CD4-positive, alpha-beta T cell treated with Interferon alpha-2 for 1 hour (primary cell): Measurements from ENCODE around the gene VCL.
"Not testable (repeated sequence)": the region's sequence is repeated elsewhere in the genome, so short reads cannot be mapped to it uniquely, and the experiment has no call there.

Source experiments
- DNase-seq, 2 donors: peaks; one replicate each; pipeline ENCODE4 v3.0.0-alpha.2; 2020 to 2022

VCL gene

DNA sequence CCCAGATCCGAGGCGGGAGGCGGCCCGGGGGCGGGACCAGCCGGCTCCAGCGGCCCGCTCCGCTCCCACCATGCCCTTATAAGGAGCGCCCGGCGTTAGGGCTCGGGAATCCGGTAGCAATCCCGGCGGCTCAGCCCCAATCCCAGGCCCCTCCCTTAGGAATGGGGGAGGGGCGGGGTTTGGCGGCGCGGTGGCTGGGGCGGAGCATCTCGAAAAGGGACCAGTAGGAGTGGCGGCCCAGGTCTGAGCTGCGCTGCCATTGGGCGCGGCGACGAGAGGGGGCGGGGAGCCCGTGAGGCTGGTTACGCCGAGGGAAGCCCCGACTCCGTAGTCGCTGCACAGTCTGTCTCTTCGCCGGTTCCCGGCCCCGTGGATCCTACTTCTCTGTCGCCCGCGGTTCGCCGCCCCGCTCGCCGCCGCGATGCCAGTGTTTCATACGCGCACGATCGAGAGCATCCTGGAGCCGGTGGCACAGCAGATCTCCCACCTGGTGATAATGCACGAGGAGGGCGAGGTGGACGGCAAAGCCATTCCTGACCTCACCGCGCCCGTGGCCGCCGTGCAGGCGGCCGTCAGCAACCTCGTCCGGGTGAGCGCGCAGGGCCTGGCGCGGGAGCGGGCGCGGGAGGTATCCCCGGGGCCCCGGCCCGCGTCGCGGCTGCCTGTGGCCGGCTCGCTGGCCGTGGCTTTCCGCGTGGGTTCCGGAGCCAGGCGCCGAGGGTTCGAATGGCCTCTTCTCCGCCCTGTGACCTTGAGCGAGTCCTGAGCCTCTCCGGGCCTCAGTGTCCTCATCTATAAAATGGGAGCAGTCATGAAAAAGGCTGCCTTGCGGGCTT, at the start of gene VCL:
TSS of gene VCL (plus strand) at position 330 of the 836 bp plus-strand sequence. CDS start at position 422, 92 bp downstream.
- DNase-seq: peak; percentile 94 to 95

DNA sequence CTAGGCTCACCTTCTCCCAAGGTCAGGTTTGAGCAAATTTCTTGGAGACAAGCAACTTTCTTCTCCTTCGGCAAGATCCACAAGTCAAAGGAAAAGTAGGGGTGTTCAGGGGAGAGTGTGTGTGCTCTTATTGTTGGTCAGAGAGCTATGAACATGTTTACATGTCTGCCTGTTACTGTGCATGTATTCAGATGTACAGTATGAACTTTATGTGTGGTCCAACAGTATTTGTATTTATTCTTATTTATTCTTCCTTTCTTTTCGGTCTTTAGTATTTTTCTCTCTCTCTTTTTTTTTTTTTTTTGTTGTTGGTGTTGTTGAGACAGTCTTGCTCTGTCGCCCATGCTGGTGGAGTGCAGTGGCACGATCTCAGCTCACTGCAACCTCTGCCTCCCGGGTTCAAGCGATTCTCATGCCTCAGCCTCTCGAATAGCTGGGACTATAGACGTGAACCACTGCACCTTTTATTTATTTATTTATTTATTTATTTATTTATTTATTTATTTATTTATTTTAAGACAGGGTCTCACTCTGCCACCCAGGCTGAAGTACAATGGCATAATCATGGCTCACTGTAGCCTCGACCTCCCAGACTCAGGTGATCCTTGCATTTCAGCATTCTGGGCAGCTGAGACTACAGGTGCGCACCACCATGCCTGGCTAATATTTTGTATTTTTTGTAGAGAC, 48.8 kb upstream of the VCL start:
- no peak for DNase-seq

DNA sequence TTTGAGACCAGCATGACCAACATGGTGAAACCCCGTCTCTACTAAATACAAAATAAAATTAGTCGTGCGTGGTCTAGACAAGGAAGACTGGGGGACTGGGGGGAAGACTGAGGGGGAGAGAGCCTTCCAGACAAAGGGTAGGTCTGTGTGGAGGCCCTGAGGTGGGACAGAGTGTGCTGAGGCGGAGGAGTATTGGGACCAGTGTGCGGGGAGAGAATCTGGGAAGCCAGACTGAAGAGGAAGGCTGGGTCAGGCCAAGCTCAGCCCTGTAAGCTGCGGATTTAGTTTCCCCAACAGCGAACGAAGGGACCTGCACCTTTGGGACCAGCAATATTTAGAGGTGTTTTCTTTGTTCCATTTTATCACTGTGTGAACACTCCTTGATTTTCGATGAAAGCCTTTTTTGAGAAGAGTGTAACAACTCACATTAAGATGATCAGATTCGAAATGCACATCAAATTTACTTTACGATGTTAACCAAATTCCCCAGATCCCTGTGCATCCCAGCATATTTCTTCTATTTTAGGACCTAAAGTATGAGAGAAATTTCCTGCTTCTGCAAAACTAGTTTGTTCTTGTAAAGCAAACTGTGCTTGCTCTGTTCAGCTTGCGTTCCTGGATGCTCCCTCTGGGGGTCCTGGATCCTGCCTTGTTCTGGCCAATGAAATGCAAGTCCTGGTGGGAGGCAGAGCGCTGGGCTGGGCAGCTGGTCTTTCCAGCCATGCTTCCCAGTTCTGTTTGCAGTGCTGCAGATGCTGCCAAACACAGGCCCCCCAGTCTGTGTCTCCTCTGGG, 47.6 kb upstream of the VCL start:
- DNase-seq: no peak

DNA sequence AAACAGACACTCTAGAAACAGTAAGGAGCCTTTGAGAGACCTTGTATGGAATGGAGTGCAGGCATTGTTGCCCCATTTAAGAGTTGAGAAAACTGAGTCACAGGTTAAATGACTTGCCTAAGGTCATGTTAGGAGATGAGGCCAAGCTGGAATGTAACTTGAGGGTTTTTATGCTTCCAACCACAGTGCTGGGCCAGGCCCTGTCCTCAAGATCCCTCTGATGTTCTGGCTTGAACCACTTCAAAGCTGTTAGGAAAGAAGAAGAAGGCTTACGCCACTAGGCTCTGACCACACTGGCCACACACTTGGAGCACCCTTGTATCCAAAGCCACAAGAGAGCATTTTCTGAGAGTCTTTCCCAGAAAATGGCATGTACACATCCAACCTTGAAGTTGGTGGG, 44.3 kb upstream of the VCL start:
- DNase-seq: no peak

GRCh38 chr10:73954737-73955136, 43.2 kb upstream of the VCL start:
- no peak for DNase-seq

GRCh38 chr10:73955719-73956118, 42.2 kb upstream of the VCL start:
- DNase-seq: no peak

DNA sequence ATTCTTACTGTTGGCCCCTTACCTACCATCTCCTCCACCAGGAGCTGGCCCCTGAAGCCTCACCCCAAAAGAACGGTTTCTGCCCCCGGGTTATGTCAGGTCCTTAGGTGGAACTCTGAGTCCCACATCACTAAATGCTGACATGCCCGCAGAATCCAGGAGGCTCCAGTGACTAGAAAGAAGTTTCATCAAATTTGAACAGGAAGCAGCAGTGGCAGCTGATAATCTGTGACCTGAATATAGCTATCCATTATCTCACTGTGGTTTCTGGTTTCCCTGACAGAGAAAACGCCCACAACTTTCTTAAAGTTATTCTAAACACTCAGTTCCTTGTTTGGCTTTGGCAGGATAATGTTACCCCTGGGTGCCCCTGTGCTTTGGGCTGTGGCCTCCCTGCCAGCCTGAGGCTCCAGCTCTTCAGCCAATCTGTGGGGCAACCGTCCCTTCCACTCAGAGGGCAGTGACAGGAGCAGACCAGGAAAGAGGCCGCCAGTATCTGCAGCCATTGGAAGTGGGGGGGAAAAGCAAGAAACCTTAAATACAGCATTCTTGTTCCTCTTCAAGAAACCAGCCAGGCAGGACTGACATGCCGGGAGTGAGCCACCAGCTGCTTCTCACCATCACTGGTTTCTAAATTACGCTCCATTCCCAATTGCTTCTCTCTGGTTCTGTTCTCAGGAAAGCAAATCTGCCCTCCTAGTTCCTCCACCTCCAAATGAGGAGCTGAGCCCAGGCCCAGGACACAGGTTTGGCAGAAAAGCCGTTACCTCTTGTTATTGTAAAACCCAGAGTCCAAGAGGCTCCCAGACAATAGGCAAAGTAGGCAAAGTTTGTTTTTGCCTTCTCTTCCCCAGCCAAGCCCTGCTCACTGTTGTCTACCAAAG, 41.2 kb upstream of the VCL start:
- peak; percentile 30 to 71 for DNase-seq

DNA sequence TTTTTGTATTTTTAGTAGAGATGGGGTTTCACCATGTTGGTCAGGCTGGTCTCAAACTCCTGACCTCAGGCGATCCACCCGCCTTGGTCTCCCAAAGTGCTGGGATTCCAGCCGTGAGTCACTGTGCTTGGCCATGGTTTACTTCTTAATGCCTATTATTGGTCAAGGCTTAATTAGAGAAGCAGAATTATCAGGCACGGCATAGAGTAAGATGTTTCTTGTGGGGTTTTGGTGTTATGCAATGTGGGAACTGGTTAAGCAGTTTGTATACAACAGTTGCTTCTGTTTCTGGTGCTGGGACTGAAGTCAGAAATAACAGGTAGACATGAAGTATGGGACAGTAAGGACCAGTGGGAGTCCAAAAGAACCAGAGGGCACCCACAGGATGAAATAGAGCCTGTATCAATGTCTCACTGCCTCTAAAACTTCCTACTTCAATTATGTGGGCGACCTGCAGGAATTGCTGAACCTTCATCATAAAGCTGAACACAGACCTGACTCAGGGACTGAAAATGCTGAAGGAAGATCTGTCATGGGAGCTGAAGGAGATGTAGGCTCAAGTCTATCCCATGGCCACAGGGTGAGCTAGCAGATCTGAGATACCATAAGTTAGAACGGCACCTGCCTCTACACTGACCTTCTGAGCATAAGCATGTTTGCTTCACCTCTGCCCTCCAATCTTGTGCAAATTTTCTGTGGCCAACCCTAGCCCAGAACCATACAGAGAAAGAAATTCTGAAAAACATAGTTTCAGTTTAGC, 38.3 kb upstream of the VCL start:
- no peak for DNase-seq

DNA sequence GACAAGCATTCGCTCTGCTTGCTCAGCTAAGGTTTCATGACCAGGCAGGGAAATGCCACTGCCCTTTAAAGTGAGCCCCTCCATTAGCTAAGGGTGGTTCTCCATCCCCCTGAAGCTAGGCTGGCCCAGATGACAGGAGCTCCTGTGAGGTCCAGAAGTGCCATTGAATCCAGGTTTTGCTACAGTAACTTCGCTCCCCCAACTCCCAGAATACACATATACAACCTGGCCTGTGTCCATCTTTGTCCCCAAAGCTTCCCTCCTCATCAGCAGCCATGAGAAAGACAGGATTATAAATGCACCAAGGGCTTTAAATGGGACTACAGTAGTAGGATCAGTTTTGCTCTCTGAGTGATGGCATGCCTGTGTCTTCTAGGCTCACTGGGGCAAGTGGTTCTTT, 35.5 kb upstream of the VCL start:
- no peak for DNase-seq

GRCh38 chr10:73963533-73963932, 34.4 kb upstream of the VCL start:
- DNase-seq: not testable (repeated sequence)

DNA sequence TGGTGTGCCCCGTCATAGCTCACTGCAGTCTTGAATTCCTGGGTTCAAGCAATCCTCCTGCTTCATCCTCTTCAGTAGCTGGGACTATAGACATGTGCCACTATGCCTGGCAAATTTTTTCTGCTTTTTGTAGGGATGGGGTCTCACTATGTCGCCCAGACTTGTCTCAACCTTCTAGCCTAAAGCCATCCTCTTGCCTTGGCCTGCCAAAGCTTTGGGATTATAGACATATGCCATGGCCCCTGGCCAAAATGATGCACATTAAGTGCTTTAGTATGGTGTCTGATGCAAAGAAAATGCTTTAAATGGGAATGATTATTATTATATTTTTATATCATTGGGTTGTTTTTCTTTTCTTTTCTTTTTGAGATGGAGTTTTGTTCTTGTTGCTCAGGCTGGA, 33.2 kb upstream of the VCL start:
- no peak for DNase-seq

DNA sequence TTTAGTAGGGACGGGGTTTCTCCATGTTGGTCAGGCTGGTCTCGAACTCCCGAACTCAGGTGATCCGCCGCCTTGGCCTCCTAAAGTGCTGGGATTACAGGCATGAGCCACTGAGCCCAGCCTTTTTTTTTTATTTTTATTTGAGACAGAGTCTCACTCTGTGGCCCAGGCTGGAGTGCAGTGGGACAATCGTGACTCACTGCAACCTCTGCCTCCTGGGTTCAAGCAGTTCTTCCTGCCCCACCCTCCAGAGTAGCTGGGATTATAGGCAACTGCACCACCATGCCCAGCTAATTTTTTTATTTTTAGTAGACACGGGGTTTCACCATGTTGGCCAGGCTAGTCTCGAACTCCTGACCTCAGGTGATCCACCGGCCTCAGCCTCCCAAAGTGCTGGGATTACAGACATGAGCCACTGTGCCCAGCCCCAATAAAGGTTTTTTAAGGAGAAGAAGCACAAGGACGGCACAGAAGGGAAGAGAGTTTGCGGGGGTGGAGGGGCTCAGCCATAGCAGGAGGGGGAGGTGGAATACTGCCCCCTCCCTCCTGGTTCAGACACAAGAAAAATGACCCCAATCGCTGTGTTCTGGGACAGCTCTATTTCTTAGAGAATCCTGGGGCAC, 32.5 kb upstream of the VCL start:
- DNase-seq: not testable (repeated sequence)

DNA sequence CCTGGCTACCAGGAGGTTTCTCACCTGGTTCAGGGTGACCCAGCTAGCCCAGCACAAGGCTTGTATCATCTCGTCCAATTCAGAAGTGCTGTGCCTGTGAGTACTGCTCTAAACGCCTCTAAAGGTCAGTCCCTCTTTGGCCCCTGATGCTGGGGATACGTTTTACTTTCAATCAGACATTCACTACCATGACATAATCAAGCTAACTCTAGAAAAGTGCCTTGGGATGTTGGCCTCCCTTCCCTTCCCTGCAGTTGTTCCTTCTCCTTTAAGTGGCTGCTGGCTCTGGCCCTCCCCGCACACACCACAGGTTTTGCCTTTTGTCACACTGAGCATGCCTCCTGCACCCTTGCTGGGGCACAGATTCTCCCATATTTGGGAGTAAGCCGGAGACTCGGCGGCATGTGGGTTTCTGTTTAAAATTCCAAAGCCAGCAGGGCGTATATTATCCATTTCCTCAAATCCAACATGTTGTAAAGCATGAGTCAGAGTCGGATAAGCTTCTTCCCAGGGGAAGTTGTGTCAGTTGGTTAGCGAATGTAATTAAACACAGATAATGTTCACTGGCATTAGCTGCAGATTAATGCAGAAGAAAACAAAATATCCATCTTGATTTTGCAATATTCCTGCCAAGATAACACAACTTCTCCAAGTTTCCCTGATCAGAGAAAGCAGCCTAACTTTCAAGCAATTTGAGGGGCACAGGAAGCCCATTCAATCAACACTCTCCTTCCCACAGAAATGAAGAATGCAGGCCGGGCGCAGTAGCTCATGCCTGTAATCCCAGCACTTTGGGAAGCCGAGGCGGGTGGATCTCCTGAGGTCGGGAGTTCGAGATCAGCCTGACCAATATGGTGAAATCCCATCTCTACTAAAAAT, 31.8 kb upstream of the VCL start:
- DNase-seq: no peak

DNA sequence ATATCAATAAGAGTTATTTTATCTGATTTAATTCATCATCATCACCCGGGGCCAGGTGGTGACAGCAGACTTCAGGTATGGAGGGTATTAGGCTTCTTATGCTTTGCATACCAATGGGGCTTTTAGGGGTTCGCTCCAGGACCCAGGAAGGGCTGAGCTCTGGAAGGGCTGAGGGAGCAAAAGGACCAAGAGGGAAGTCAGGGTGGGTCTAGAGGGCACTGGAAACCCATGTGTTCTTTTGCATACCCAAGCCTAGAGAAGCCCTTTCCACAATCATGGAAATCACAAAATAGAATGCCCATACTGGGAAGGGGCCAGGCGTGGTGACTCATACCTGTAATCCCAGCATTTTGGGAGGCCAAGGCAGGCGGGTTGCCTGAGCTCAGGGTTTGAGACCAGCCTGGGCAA, 30.9 kb upstream of the VCL start:
- DNase-seq: no peak

DNA sequence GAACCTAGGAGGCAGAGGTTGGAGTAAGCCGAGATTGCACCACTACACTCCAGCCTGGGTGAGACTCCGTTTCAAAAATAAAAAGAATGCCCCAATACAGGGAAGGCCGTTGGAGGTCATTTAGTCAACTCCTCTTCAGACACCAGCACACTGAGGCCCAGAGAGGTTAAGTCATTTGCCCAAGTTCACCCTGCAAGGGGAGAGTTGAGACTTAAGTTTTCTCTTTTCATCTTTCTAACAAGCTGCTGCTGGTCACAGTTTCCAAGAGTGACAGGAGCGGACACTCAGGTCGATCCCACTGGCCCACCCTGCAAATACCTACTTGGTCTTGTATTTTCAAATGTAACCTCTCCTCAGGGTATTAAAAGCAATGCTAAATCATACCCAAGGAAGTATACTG, 30.4 kb upstream of the VCL start:
- no peak for DNase-seq

GRCh38 chr10:73968098-73968521, 29.8 kb upstream of the VCL start:
- peak in 1 of 2 donors; percentile 36 for DNase-seq

DNA sequence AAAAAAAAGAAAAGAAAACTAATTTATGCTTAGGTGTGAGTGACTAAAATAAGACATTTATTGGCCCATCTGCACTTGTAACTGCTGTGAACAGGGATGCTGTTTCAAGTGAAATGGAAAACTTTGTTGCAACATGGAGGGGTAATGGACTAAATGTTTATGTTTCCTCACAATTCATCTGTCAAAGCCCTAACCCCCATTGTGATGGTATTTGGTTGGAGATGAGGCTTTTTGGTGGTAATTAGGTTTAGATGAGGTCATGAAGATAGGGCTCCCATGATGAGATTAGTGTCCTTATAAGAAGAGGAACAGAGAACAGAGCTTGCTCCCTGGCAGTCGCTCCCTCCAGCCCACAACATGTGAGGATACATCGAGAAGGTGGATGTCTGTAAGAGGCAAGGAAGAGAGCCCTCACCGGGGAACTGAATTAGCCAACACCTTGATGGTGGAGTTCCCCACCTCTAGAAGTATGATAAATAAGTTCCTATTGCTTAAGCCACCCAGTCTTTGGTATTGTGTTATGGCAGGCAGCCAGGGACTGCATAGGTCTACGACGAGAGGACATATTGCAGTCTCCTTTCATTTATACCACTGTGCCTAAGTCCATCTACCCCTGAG, 28.6 kb upstream of the VCL start:
- DNase-seq: no peak

DNA sequence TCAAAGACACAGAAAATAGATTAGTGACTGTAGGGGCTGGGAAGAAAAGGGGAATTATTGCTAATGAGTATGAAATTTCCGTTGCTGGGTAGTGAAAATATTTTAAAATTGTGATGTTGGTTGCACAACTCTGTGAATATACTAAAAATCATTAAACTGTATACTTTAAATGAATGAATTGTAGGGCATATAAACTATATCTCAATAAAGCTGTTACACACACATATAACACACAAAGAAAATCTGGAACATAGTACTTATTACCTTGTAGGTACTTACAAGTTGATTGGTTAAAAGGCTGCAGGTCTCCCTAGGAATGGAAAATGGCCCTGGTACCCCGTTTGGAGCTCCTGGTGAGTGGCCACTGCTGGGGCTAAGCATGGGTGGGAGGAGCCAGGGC, 27.1 kb upstream of the VCL start:
- DNase-seq: no peak

DNA sequence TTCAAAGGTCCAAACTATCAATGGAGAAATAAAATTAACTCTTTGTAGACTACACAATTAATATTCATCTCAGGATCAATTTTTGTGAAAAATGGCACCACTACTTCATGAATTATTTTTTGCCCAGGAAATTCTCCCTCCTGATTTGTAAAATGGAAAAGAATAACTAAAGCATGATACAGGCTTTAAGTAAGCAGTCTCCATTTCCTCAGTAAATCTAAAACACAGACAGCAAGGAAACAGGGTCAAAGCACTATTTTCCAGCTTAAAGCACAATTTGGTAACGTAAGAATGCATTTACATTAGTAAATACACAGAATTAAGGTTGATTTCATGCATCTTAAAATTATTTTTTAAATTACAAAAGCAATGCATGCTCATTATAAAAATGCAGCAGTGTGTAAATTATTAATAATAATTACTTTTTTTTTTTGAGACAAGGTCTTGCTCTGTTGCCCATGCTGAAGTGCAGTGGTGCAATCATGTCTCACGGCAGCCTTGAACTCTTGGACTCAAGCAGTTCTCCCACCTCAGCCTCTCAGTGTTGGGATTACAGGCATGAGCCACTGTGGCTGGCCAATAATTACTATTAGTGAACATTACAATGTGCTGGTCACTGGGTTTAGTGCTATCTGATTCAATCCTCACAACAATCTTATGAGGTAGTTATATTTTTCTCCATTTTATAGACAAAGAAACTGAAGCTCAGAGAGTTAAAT, 26.1 kb upstream of the VCL start:
- no peak for DNase-seq
